GM12878 (cell line): ENCODE results near the gene HCFC1. TPM values are rescaled to one million over a fixed set of nuclear protein-coding genes. Genes with fewer than 3 reads are reported as not detected.

Experiments used
- ETV6 ChIP-seq, 2 experiments: fragments of 450-650 bp in 1 of 2; IDR thresholded peaks in 1 of 2; conservative IDR thresholded peaks in 1 of 2; 2 replicates each; pipeline ENCODE4 v1.6.1; 2014; ENCODE audit warnings: antibody characterized with exemption in 1 of 2, borderline replicate concordance in 1 of 2, low read depth in 1 of 2, mild to moderate bottlenecking in 1 of 2, moderate library complexity in 1 of 2
- FOXM1 ChIP-seq: IDR thresholded peaks from 2 replicates; pipeline ENCODE4 v1.6.1; 2012; ENCODE audit warnings: low read depth, mild to moderate bottlenecking, inconsistent platforms, low read length, moderate library complexity
- HDAC2 ChIP-seq: fragments of 200-600 bp; sonication (generic); IDR thresholded peaks from 2 replicates; pipeline ENCODE4 v1.6.1; 2017
- NBN ChIP-seq: fragments of 450-650 bp; IDR thresholded peaks from 2 replicates; pipeline ENCODE4 v1.6.1; 2016
- NR2C2 ChIP-seq: IDR thresholded peaks from 2 replicates; pipeline ENCODE4 v1.6.1; 2011; ENCODE audit warnings: borderline replicate concordance, low read depth; ENCODE audit not compliant: control insufficient read depth, insufficient read length
- NRF1 ChIP-seq: conservative IDR thresholded peaks from 2 replicates; pipeline ENCODE4 v1.6.1; 2011; ENCODE audit warnings: mild to moderate bottlenecking, low read depth, low read length, improper control_type of control experiment
- RBBP5 ChIP-seq: fragments of 200-600 bp; sonication (generic); conservative IDR thresholded peaks from 2 replicates; pipeline ENCODE4 v1.6.1; 2016
- RUNX3 ChIP-seq: IDR thresholded peaks from 2 replicates; pipeline ENCODE4 v1.6.1; 2012; ENCODE audit warnings: low read length, inconsistent platforms
- SREBF1 ChIP-seq: IDR thresholded peaks from 2 replicates; pipeline ENCODE4 v1.6.1; 2012; ENCODE audit warnings: mild to moderate bottlenecking, low read length
- ZZZ3 ChIP-seq: IDR thresholded peaks from 2 replicates; pipeline ENCODE4 v1.6.1; 2011; ENCODE audit warnings: low read depth; ENCODE audit not compliant: control insufficient read depth, insufficient read length
- polyA plus RNA-seq, 11 experiments: library from polyadenylated mRNA; depleted of rRNA in 4 of 11; unstranded in 6 of 11; stranded (reverse) in 5 of 11; fragments of >200 nt; fragmentation: Nextera tagmentation in 4 of 11; fragmentation: Illumina TruSeq in 1 of 11; extraction: Ambion mirVana in 4 of 11; extraction: Trizol in 1 of 11; gene quantifications; 1 replicate in 1 of 11; 2 replicates in 10 of 11; pipeline versions ENCODE4 v1.2.1 to v1.2.3, GENCODE V29; 2011 to 2016; ENCODE audit warnings: inconsistent platforms in 2 of 11, missing spikeins in 2 of 11, low read depth in 1 of 11
- total RNA-seq, 4 experiments: library from RNA; depleted of rRNA in 3 of 4; stranded (reverse); fragments of >200 nt in 3 of 4; fragmentation: Illumina TruSeq in 1 of 4; extraction: Trizol in 1 of 4; gene quantifications; 2 replicates each; pipeline versions ENCODE4 v1.2.1 to v1.2.3, GENCODE V29; 2013 to 2021
- TF ChIP-seq, protein P1 (sequence below): fragments of 450-650 bp; IDR thresholded peaks from 2 replicates; pipeline ENCODE4 v1.6.1; 2016; ENCODE audit warnings: mild to moderate bottlenecking, moderate library complexity, borderline replicate concordance
- TF ChIP-seq, protein P2 (sequence below): IDR thresholded peaks from 2 replicates; pipeline ENCODE4 v1.6.1; 2012; ENCODE audit warnings: improper control_type of control experiment, low read depth, low read length; ENCODE audit not compliant: insufficient replicate concordance
- TF ChIP-seq, protein P3 (sequence below): IDR thresholded peaks from 2 replicates; pipeline ENCODE4 v1.6.1; 2012; ENCODE audit warnings: low read depth, low read length, improper control_type of control experiment
- TF ChIP-seq, protein P4 (sequence below): IDR thresholded peaks from 2 replicates; pipeline ENCODE4 v1.6.1; 2011; ENCODE audit warnings: mild to moderate bottlenecking, low read depth, low read length, moderate library complexity; ENCODE audit not compliant: insufficient replicate concordance
- TF ChIP-seq, protein P5 (sequence below): fragments of 450-650 bp; IDR thresholded peaks from 2 replicates; pipeline ENCODE4 v1.6.1; 2018; ENCODE audit warnings: mild to moderate bottlenecking, low read depth, moderate library complexity; ENCODE audit not compliant: partially characterized antibody

HCFC1 gene
- total and polyA plus RNA-seq, 10 of the 15 experiments (the other 5 are each of a cell fraction or from before 2014, with no cell fraction given): 3.9 to 92.7 (median 23.5) TPM

DNA sequence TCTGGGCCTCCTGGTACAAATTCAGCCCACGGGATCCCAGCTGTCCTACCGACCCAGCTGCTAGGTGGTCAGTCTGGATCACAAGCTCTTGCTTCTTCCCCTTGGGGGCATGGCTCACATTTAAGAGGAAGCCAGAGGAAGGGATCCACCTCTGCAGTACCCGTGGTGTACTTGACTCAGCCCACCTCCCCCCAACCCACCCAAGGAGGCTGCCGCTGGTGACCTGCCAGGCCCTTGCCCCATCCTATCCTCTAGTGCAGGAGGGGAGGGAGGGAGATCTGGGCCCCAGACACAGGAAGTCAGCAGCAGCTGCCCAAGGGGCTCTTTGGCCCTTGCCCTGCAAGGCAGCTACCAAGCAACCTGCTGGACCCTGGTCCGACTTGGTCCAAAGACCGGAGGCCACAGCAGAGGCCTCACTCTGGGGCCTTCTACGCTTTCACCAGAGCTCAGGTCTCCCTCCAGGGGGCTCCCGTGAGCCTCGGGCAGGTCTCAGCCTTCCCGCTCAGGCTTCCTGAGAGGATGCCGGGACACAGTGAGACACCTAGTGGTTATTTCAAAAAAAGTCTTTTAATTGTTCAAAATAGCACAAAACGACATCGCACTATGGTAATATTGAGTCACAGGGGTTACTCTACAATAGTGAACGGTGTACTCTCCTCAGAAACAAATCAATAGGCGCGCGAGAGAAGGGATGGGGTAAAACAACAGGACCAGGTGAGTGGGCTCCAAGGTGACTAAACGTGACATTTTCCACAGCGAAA, 24.4 kb downstream of the HCFC1 start (continued):
- TF ChIP-seq, protein P1, sequence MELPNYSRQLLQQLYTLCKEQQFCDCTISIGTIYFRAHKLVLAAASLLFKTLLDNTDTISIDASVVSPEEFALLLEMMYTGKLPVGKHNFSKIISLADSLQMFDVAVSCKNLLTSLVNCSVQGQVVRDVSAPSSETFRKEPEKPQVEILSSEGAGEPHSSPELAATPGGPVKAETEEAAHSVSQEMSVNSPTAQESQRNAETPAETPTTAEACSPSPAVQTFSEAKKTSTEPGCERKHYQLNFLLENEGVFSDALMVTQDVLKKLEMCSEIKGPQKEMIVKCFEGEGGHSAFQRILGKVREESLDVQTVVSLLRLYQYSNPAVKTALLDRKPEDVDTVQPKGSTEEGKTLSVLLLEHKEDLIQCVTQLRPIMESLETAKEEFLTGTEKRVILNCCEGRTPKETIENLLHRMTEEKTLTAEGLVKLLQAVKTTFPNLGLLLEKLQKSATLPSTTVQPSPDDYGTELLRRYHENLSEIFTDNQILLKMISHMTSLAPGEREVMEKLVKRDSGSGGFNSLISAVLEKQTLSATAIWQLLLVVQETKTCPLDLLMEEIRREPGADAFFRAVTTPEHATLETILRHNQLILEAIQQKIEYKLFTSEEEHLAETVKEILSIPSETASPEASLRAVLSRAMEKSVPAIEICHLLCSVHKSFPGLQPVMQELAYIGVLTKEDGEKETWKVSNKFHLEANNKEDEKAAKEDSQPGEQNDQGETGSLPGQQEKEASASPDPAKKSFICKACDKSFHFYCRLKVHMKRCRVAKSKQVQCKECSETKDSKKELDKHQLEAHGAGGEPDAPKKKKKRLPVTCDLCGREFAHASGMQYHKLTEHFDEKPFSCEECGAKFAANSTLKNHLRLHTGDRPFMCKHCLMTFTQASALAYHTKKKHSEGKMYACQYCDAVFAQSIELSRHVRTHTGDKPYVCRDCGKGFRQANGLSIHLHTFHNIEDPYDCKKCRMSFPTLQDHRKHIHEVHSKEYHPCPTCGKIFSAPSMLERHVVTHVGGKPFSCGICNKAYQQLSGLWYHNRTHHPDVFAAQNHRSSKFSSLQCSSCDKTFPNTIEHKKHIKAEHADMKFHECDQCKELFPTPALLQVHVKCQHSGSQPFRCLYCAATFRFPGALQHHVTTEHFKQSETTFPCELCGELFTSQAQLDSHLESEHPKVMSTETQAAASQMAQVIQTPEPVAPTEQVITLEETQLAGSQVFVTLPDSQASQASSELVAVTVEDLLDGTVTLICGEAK: no peak
- TF ChIP-seq, protein P2, sequence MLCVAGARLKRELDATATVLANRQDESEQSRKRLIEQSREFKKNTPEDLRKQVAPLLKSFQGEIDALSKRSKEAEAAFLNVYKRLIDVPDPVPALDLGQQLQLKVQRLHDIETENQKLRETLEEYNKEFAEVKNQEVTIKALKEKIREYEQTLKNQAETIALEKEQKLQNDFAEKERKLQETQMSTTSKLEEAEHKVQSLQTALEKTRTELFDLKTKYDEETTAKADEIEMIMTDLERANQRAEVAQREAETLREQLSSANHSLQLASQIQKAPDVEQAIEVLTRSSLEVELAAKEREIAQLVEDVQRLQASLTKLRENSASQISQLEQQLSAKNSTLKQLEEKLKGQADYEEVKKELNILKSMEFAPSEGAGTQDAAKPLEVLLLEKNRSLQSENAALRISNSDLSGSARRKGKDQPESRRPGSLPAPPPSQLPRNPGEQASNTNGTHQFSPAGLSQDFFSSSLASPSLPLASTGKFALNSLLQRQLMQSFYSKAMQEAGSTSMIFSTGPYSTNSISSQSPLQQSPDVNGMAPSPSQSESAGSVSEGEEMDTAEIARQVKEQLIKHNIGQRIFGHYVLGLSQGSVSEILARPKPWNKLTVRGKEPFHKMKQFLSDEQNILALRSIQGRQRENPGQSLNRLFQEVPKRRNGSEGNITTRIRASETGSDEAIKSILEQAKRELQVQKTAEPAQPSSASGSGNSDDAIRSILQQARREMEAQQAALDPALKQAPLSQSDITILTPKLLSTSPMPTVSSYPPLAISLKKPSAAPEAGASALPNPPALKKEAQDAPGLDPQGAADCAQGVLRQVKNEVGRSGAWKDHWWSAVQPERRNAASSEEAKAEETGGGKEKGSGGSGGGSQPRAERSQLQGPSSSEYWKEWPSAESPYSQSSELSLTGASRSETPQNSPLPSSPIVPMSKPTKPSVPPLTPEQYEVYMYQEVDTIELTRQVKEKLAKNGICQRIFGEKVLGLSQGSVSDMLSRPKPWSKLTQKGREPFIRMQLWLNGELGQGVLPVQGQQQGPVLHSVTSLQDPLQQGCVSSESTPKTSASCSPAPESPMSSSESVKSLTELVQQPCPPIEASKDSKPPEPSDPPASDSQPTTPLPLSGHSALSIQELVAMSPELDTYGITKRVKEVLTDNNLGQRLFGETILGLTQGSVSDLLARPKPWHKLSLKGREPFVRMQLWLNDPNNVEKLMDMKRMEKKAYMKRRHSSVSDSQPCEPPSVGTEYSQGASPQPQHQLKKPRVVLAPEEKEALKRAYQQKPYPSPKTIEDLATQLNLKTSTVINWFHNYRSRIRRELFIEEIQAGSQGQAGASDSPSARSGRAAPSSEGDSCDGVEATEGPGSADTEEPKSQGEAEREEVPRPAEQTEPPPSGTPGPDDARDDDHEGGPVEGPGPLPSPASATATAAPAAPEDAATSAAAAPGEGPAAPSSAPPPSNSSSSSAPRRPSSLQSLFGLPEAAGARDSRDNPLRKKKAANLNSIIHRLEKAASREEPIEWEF: no peak
- TF ChIP-seq RBBP5: no peak
- TF ChIP-seq FOXM1: peak; percentile 42; the same call in 1 of the 2 replicates
- TF ChIP-seq, protein P3, sequence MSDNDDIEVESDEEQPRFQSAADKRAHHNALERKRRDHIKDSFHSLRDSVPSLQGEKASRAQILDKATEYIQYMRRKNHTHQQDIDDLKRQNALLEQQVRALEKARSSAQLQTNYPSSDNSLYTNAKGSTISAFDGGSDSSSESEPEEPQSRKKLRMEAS: no peak
- TF ChIP-seq ZZZ3: no peak
- TF ChIP-seq NR2C2: no peak
- TF ChIP-seq, protein P4, sequence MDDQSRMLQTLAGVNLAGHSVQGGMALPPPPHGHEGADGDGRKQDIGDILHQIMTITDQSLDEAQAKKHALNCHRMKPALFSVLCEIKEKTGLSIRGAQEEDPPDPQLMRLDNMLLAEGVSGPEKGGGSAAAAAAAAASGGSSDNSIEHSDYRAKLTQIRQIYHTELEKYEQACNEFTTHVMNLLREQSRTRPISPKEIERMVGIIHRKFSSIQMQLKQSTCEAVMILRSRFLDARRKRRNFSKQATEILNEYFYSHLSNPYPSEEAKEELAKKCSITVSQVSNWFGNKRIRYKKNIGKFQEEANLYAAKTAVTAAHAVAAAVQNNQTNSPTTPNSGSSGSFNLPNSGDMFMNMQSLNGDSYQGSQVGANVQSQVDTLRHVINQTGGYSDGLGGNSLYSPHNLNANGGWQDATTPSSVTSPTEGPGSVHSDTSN: no peak
- TF ChIP-seq RUNX3: 0 out of 2 replicates have a peak, but pooled peaks have one; percentile 7
- TF ChIP-seq NBN: 0 out of 2 replicates have a peak, but pooled peaks have one; percentile 18
- no peak for TF ChIP-seq NRF1
- no peak for TF ChIP-seq HDAC2
- no peak for TF ChIP-seq SREBF1
- TF ChIP-seq ETV6 (conservative IDR thresholded peaks at IDR 0.05 in 1 of 2, IDR thresholded peaks at IDR 0.05 in 1 of 2; ENCODE audit: borderline replicate concordance in 1 of 2, low read depth in 1 of 2): no peak
- TF ChIP-seq, protein P5, sequence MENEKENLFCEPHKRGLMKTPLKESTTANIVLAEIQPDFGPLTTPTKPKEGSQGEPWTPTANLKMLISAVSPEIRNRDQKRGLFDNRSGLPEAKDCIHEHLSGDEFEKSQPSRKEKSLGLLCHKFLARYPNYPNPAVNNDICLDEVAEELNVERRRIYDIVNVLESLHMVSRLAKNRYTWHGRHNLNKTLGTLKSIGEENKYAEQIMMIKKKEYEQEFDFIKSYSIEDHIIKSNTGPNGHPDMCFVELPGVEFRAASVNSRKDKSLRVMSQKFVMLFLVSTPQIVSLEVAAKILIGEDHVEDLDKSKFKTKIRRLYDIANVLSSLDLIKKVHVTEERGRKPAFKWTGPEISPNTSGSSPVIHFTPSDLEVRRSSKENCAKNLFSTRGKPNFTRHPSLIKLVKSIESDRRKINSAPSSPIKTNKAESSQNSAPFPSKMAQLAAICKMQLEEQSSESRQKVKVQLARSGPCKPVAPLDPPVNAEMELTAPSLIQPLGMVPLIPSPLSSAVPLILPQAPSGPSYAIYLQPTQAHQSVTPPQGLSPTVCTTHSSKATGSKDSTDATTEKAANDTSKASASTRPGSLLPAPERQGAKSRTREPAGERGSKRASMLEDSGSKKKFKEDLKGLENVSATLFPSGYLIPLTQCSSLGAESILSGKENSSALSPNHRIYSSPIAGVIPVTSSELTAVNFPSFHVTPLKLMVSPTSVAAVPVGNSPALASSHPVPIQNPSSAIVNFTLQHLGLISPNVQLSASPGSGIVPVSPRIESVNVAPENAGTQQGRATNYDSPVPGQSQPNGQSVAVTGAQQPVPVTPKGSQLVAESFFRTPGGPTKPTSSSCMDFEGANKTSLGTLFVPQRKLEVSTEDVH: no peak
